GM06990 (cell line): ENCODE results near the gene CNGA2.

Experiments
- DNase-seq: peaks from one replicate; pipeline ENCODE4 v3.0.0-alpha.2; 2011; ENCODE audit not compliant: insufficient read length; ENCODE audit errors: extremely low read depth
- H3K27me3 ChIP-seq: replicated peaks from 2 replicates; pipeline ENCODE4 v1.6.0; 2011; ENCODE audit warnings: low read length; ENCODE audit not compliant: control insufficient read depth, insufficient read depth
- H3K36me3 ChIP-seq: 2 replicates; pipeline ENCODE4 v1.5.1; 2011; ENCODE audit warnings: low read length; ENCODE audit not compliant: control insufficient read depth, insufficient read depth
- H3K4me3 ChIP-seq: replicated peaks from 2 replicates; pipeline ENCODE4 v1.5.1; 2011; ENCODE audit warnings: low read depth, mild to moderate bottlenecking, control low read depth, low read length
- TF ChIP-seq, protein P1 (sequence below): IDR thresholded peaks from 2 replicates; pipeline ENCODE4 v1.5.1; 2011; ENCODE audit warnings: low read length, control low read depth, mild to moderate bottlenecking, inconsistent platforms; ENCODE audit not compliant: insufficient read depth, poor library complexity, severe bottlenecking

CNGA2 gene

GRCh38 chrX:151723156-151723760 is 11.3 kb upstream of the CNGA2 start:
- Histone ChIP-seq H3K36me3 (no peaks in the 10 kb centered on the region), H3K4me3 (no peak overlapping the region), H3K27me3 (no peaks in the 10 kb centered on the region)
- TF ChIP-seq, protein P1, sequence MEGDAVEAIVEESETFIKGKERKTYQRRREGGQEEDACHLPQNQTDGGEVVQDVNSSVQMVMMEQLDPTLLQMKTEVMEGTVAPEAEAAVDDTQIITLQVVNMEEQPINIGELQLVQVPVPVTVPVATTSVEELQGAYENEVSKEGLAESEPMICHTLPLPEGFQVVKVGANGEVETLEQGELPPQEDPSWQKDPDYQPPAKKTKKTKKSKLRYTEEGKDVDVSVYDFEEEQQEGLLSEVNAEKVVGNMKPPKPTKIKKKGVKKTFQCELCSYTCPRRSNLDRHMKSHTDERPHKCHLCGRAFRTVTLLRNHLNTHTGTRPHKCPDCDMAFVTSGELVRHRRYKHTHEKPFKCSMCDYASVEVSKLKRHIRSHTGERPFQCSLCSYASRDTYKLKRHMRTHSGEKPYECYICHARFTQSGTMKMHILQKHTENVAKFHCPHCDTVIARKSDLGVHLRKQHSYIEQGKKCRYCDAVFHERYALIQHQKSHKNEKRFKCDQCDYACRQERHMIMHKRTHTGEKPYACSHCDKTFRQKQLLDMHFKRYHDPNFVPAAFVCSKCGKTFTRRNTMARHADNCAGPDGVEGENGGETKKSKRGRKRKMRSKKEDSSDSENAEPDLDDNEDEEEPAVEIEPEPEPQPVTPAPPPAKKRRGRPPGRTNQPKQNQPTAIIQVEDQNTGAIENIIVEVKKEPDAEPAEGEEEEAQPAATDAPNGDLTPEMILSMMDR = no peak
- DNase-seq = no peak

DNA sequence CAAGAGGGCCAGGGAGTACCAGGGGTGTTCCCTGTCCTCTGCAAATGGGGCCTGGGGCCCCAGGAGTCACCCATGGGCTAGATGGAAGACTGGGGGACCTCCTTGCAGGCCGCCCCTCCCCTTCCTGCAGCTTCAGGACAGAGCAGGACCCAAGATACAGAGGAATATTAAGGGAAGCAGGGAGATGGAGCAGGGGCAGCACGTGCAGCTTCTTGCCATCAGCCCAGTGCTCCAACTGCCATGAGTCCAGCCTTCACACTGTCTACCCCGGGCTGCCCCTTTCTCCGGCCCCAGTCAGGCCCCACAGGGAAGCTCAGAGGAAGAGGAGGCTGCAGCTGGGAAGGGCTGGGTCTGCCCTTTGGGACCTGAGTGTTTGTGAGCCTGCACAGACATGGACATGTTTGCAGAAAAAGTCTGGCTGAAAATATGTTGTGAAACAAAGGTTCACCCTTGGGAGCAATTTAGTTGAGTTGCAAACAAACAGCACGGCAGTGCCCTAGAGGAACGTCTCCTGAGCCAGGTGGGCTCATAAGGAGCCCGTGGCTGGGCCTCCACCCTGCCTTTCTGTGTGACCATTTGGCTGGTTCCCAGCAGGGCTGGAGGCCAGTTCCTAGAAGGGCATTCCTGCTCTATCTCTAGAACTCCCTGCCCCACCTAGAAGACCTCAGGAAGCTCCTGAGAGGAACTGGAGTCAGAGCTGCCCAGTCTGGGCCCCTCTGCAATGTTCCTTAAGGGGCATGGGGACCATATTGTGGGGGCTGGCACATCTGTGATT is 9.8 kb upstream of the CNGA2 start:
- TF ChIP-seq, protein P1 = no peak
- Histone ChIP-seq H3K27me3 (no peaks in the 10 kb centered on the region), H3K4me3 (no peak overlapping the region), H3K36me3 (no peaks in the 10 kb centered on the region)
- DNase-seq = no peak

DNA sequence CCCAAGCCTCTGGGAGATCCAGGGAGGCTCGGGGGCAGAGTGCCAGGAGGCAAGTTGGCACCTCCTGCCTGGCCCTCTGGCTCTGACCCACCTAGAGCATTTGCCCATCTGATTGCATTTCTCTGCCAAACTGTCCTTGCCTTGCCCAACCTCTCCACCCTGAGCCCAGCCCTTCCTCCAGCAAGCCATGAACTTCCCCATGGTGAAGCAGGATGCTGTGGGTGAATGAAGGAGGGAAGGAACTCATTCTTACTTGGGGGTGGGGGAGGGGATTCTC is 9.3 kb upstream of the CNGA2 start:
- no peaks in the 10 kb centered on the region for H3K27me3 ChIP-seq
- TF ChIP-seq, protein P1 = no peak

GRCh38 chrX:151726751-151727150 is 7.8 kb upstream of the CNGA2 start:
- no peaks in the 10 kb centered on the region for H3K36me3 ChIP-seq
- no peak overlapping the region for H3K4me3 ChIP-seq
- H3K27me3 ChIP-seq = no peaks in the 10 kb centered on the region
- DNase-seq = no peak
- TF ChIP-seq, protein P1 = no peak

More for the DNA sequence above, 9.3 kb upstream of the CNGA2 start:
- DNase-seq = no peak
- Histone ChIP-seq H3K4me3 (no peak overlapping the region), H3K36me3 (no peaks in the 10 kb centered on the region)

DNA sequence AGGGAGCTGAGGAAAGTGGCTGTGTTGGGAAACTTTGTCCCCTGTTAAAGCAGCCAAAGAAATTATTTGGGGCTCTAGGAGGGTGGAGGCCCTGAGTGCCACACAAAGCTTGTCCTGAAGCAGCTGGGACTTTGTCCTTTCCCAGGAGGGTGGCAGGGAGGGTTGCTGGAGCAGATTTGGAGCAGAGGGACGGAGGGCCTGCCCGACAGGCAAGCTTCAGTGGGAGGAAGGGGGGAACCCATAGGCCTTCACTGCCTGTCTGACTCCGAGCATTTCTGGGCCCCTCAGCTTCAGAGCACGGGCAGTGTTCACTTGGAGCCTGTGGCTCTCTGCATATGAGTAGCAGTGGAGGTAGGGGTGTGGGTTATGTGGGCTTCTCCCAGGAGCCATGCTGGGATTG is 7.2 kb upstream of the CNGA2 start:
- Histone ChIP-seq H3K36me3 (no peaks in the 10 kb centered on the region), H3K27me3 (no peaks in the 10 kb centered on the region), H3K4me3 (no peak overlapping the region)
- DNase-seq = no peak
- TF ChIP-seq, protein P1 = no peak
